Lung (tissue), 12 donors: ENCODE data around the gene KIAA1671. TPM values are rescaled to one million over a fixed set of nuclear protein-coding genes. Genes with fewer than 3 reads are reported as not detected.

Experiments used
- ATAC-seq: fragments of 200-7000 bp; cut with Tn5 transposase; one replicate; pipeline ENCODE4 v1.9.1; 2020; ENCODE audit warnings: moderate number of reproducible peaks; ENCODE audit not compliant: insufficient read depth, low FRiP score
- DNase-seq, 3 donors: peaks; one replicate each; pipeline ENCODE4 v3.0.0-alpha.2; 2013 to 2017
- H3K27ac ChIP-seq, 2 donors: one replicate each; pipeline ENCODE4 v1.5.1; 2013; ENCODE audit warnings: mild to moderate bottlenecking in 2 of 2, moderate library complexity in 2 of 2, control low read depth in 1 of 2, inconsistent platforms in 1 of 2, low read depth in 1 of 2, low read length in 1 of 2
- H3K27me3 ChIP-seq, 3 donors: one replicate each; pipeline ENCODE4 v1.5.1; 2013; ENCODE audit warnings: low read length in 2 of 3; ENCODE audit not compliant: control insufficient read depth in 3 of 3, insufficient read depth in 3 of 3
- H3K36me3 ChIP-seq, 4 donors: one replicate each; pipeline ENCODE4 v1.5.1; 2013; ENCODE audit warnings: low read length in 4 of 4, mild to moderate bottlenecking in 1 of 4, moderate library complexity in 1 of 4; ENCODE audit not compliant: control insufficient read depth in 4 of 4, insufficient read depth in 4 of 4
- H3K4me1 ChIP-seq, 5 donors: one replicate each; pipeline ENCODE4 v1.5.1; 2013; ENCODE audit warnings: low read length in 5 of 5, mild to moderate bottlenecking in 2 of 5, moderate library complexity in 1 of 5; ENCODE audit not compliant: control insufficient read depth in 5 of 5, insufficient read depth in 5 of 5
- H3K4me3 ChIP-seq: one replicate; pipeline ENCODE4 v1.5.1; 2013; ENCODE audit warnings: mild to moderate bottlenecking, control low read depth, moderate library complexity
- H3K9ac ChIP-seq, 2 donors: one replicate each; pipeline ENCODE4 v1.5.1; 2013; ENCODE audit warnings: low read length in 2 of 2, control low read depth in 1 of 2; ENCODE audit not compliant: insufficient read depth in 1 of 2
- H3K9me3 ChIP-seq, 4 donors: one replicate each; pipeline ENCODE4 v1.5.1; 2013; ENCODE audit warnings: low read length in 3 of 4, mild to moderate bottlenecking in 1 of 4, moderate library complexity in 1 of 4; ENCODE audit not compliant: control insufficient read depth in 4 of 4, insufficient read depth in 3 of 4
- WGBS, 2 donors: extraction: QIAGEN DNeasy Blood & Tissue Kit; methylation state at CpG; one replicate each; pipeline ENCODE4 v1.1.7; 2013; 5-methylcytosine and 5-hydroxymethylcytosine counted together
- polyA plus RNA-seq, 2 donors: library from polyadenylated mRNA; stranded (reverse); fragments of 200-250 nt; gene quantifications; one replicate each; pipeline ENCODE4 v1.2.1, GENCODE V29; 2013
- total RNA-seq, 2 donors: library from RNA; depleted of rRNA in 1 of 2; stranded (reverse); fragments of >200 nt in 1 of 2; gene quantifications; one replicate each; pipeline ENCODE4 v1.2.1, GENCODE V29; 2014 to 2021
- TF ChIP-seq, protein P1 (sequence below): IDR thresholded peaks from 2 replicates; pipeline ENCODE4 v1.5.1; 2012; ENCODE audit warnings: mild to moderate bottlenecking; ENCODE audit errors: control extremely low read depth, extremely low read depth
- donor health status: control.
- donor health status: control.
- donor health status: Bipolar disorder and iron deficiency.
- donor health status: healthy.
- donor health status: DM: yes; HTN: yes; CAD: no.

The KIAA1671 gene
- total and polyA plus RNA-seq, 4 donors, result 7.6 to 44.6 (median 24.0) TPM

DNA sequence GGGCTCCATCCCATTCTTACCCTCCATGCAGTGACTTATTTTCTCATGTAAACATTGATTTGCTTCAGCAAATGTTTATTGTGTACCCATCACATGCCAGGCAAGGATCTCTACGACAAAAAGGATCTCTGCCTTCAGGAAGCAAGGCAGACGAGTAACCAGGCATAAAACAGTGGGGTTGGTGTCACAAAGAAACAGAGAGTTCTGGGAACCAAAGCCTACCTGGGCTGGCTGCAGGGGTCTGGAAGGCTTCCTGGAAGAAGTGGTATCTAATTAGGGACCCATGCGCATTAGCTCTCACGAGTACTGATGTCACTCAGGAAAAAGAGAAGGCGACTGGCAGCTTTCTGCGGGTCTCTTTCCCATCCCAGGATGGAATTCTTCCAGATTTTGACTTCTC lies 44.5 kb downstream of the KIAA1671 start:
- H3K4me3 ChIP-seq, result no peak overlapping the region
- 69 to 79% methylated on average over 6 of the region's 6 CpGs for WGBS, 2 donors
- ATAC-seq (no peak), DNase-seq (no peak)
- no peaks in the 10 kb centered on the region for H3K9me3 ChIP-seq
- no peaks in the 10 kb centered on the region for H3K27me3 ChIP-seq
- no peaks in the 10 kb centered on the region for H3K36me3 ChIP-seq
- H3K27ac ChIP-seq, result peak overlapping the region in 1 of 2 donors; percentile 72
- TF ChIP-seq, protein P1, sequence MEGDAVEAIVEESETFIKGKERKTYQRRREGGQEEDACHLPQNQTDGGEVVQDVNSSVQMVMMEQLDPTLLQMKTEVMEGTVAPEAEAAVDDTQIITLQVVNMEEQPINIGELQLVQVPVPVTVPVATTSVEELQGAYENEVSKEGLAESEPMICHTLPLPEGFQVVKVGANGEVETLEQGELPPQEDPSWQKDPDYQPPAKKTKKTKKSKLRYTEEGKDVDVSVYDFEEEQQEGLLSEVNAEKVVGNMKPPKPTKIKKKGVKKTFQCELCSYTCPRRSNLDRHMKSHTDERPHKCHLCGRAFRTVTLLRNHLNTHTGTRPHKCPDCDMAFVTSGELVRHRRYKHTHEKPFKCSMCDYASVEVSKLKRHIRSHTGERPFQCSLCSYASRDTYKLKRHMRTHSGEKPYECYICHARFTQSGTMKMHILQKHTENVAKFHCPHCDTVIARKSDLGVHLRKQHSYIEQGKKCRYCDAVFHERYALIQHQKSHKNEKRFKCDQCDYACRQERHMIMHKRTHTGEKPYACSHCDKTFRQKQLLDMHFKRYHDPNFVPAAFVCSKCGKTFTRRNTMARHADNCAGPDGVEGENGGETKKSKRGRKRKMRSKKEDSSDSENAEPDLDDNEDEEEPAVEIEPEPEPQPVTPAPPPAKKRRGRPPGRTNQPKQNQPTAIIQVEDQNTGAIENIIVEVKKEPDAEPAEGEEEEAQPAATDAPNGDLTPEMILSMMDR, result no peak
- peaks cover 0 to 7% (median 0%) of the 10 kb centered on the region in 5 donors for H3K4me1 ChIP-seq
- H3K9ac ChIP-seq, result no peak overlapping the region

DNA sequence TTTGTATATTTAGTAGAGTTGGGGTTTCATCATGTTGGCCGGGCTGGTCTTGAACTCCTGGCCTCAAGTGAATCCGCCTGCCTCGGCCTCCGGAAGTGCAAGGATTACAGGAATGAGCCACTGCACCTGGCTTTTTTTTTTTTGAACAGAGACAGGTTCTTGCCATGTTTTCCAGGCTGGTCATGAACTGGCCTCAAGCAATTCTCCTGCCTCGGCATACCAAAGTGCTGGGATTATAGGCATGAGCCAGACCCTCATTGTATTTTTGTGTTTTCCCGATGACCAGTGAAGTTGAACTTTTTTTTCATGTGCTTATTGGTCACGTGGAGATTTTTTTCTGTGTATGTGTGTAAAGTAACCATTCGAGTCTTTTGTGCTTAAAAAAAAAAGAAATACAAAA lies 48.2 kb downstream of the KIAA1671 start:
- Histone ChIP-seq H3K36me3 (no peaks in the 10 kb centered on the region), H3K4me1 (peaks cover 0 to 6% (median 0%) of the 10 kb centered on the region in 5 donors), H3K27me3 (no peaks in the 10 kb centered on the region), H3K27ac (no peak overlapping the region), H3K9me3 (no peaks in the 10 kb centered on the region), H3K4me3 (no peak overlapping the region), H3K9ac (no peak overlapping the region)
- 80 to 86% methylated on average over 8 of the region's 8 CpGs for WGBS, 2 donors
- TF ChIP-seq, protein P1, result no peak
- ATAC-seq (no peak), DNase-seq (no peak)

DNA sequence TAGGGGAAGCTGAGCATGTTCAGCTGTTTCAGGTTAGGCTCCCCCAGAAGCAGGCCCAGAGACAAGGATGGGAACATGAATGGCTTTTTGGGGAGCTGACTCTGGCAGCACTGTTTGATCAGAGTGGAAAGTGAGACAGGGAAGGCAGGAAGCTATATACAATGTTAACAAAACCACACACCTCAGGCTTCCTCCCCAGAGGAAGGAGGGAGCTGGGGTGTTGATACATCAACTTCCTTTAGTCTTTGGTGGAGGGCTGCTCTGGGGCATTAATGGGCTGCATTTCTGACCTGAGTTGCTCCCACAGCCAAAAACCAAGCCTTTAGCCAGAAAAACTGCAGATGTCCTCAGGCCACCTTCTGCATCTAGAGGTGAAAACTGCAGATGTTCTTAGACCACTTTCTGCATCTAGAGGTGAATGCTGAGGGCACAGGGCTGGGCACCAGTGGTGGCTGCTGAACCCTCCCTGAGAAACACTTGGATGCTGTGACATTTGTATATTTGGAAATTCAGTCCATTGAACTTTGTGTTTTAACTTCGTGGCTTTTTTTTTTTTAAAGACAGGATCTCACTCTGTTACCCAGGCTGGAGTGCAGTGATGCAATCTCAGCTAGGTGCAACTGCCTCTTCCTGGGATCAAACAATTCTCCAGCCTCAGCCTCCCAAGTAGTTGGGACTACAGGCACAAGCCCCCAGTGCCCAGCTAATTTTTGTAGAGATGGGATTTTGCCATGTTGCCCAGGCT lies 49.9 kb downstream of the KIAA1671 start:
- Histone ChIP-seq H3K9me3 (no peaks in the 10 kb centered on the region), H3K27ac (peak overlapping the region; percentile 6 to 17), H3K4me1 (peaks cover 0 to 2% (median 0%) of the 10 kb centered on the region in 5 donors), H3K36me3 (no peaks in the 10 kb centered on the region), H3K27me3 (no peaks in the 10 kb centered on the region), H3K4me3 (no peak overlapping the region), H3K9ac (no peak overlapping the region)
- TF ChIP-seq, protein P1, result no peak
- DNase-seq (no peak), ATAC-seq (no peak)
- 13 to 44% methylated on average over 1 of the region's 1 CpG for WGBS, 2 donors
